22Rv1 (cell line): ENCODE results near the gene IGSF3.
"Not testable (repeated sequence)": the region's sequence is repeated elsewhere in the genome, so short reads cannot be mapped to it uniquely, and the experiment has no call there.

Experiments used
- H3K27ac ChIP-seq: fragments of 450-650 bp; 2 replicates; pipeline ENCODE4 v1.5.1; 2017
- CTCF ChIP-seq: fragments of 450-650 bp; IDR thresholded peaks from 2 replicates; pipeline ENCODE4 v1.5.1; 2017; ENCODE audit warnings: mild to moderate bottlenecking
- ZFX ChIP-seq: fragments of 450-650 bp; IDR thresholded peaks from 2 replicates; pipeline ENCODE4 v1.6.1; 2017; ENCODE audit warnings: antibody characterized with exemption, borderline replicate concordance

IGSF3 gene

DNA sequence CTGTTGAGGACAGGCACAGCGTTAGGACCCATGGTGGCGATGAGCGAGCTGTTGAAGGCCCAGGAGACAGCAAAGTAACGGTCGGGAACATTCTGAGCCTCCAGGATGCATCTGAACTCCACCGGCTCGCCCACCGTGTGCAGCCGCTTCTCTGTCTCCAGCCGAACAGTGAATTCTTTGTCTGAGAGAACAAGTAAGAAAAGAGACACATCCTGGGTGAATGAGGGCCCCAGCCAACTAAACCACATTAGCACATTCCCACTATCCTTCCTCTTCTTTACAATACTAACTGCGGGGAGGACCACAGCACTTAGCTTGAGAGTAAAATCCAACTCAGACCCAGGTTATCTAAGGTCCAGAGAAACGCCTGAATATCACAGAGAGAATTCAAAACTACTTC, 59.4 kb downstream of the IGSF3 start:
- not testable (repeated sequence) for H3K27ac ChIP-seq

GRCh38 chr1:116607463-116607862, 60.1 kb downstream of the IGSF3 start:
- not testable (repeated sequence) for H3K27ac ChIP-seq

GRCh38 chr1:116606067-116606466, 61.5 kb downstream of the IGSF3 start:
- not testable (repeated sequence) for H3K27ac ChIP-seq

DNA sequence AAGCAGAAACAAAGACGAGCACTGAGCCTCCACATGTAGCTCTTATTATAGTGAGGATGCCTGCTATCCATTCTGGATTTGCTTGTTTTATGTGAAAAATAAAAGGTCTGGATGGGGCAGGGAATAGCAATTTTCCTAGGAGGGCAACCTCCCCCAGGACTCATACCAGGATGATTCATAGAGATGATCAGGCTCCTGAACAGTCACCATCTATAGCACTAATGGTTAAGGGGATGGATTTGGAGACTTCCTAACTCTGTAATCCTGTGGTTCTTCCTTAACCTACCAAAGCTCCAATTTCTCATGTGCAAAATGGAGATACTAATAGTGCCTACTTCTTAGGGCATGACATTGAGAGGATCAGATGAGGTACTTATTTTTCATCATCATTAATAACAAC, 62.2 kb downstream of the IGSF3 start:
- H3K27ac ChIP-seq: no peak overlapping the region
- TF ChIP-seq ZFX: no peak
- TF ChIP-seq CTCF: no peak

DNA sequence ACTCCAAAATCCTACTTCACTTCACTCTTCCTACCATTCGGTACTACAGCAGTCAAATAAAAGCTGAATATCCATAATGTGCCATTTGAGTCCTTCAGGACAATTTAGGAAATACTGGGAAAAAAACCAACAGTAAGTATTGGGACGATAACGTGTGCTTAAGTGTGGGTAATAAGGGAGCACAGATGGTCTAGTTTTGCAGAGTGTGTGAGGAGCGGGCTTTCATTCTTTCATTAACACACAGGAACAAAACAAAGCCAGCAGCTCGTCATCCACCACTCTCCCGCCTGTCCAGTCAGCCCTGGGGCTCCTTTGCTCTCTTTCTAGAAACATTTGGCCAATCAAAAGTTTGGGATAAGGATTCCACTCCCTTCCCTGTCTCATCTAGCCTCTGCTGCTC, 63.1 kb downstream of the IGSF3 start:
- H3K27ac ChIP-seq: not testable (repeated sequence)

- H3K27ac ChIP-seq: not testable (repeated sequence)
These were observed 63.9 kb downstream of the IGSF3 start for GRCh38 chr1:116603646-116604045.

DNA sequence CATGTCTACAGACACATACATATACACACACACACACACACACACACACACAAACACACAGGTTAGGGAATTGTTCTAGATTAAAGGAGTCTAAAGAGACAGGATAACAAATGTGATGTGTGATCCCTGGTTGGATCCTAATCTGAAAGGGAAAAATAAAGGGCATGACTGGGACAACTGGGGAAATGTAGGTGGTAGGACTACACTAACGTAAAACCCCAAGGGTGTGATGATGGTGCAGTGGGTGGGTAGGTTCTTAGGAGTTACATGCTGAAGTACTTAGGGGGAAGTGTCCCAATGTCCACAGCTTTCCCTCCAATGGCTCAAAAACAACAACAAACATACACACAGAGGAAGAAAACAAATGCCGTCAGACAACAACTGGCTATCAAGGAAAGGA, 68.2 kb downstream of the IGSF3 start:
- not testable (repeated sequence) for H3K27ac ChIP-seq

GRCh38 chr1:116598420-116599036, 69.0 kb downstream of the IGSF3 start:
- H3K27ac ChIP-seq: not testable (repeated sequence)

DNA sequence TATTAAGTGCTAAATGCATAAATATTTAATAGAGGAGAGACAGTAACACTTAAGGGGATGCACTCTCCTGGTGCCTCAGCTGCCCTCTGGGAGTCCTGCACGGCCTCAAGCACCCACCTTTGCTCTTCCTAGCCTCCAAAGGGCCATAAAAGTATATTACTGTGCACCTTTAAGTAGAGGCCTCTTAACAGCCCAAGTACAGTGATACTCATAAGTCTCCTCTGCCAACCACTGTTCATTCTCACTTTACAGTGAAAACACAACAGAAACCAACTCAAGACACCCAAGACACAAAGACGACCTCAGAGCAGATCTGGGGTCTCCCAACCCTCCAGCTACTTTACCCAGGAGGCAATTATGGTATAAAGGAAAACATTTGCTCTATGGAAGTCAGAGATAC, 70.1 kb downstream of the IGSF3 start:
- not testable (repeated sequence) for H3K27ac ChIP-seq

DNA sequence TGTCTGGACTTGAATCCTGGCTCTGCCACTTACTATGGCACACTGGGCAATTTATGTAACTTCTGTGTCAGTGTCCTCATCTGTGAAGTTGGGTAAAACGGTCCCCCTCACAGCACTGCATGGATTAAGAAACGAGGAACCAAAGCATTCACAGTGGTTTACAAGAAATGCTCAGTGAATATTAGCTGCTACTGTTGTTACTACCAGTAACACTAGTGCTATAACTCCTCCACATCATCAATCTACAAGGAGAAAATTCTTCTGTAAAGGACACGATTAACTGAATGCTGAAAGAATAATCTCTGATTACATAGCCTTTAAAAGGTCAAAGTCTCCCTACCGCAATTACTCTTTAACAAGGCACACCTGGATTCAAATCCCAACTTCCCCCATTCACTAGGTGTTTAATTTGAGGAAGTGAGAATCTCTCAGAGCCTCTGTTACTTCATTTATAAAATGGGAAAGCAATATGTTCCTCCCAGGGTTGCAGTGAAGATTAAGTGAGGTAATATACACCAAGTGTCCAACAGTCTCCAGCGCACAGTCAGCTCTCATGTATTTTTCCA, 70.7 kb downstream of the IGSF3 start:
- H3K27ac ChIP-seq: not testable (repeated sequence)

- peak; percentile 54 for TF ChIP-seq CTCF
These were observed 71.4 kb downstream of the IGSF3 start for GRCh38 chr1:116595946-116596741.

DNA sequence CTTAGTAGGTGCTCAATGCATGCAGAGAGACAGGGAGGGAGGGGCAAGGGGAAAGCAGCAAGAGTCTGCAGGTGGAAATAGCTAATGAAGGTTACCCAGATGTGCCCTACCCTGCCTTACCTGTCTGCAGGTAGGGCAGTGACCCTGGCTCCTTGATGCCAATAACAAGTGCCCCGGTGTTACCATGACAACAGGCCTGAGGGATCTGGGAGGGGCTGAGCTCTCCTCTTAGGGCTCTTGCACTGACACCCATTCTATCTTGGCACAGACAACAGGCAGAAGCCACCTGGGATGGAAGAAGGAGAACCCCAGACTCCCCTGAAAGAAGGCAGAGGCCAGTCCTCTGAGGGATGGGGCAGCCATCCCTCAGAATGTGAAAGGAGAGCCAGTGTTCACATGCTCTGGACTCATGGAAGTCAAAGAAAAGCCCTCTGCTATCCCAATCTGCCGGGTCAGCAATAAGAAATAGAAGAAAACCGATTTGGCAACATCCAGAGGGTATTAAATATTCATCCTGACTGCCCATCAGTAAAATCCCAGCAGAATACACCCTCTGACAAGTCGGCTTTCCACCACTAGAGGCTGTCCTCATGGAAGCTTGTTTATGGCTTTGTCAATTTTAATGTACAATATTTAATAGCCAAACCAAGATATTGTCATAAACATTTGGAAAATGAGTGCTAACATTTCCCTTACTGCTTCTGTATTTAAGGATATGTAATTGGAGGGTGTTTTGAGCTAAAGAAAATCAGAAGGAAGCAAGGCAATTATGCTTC, 72.3 kb downstream of the IGSF3 start:
- peak; percentile 13; the same call in 1 of the 2 replicates for TF ChIP-seq CTCF

More at GRCh38 chr1:116595946-116596741, 71.4 kb downstream of the IGSF3 start:
- H3K27ac ChIP-seq: not testable (repeated sequence)

GRCh38 chr1:116593977-116594376, 73.6 kb downstream of the IGSF3 start:
- H3K27ac ChIP-seq: not testable (repeated sequence)

More for the DNA sequence above, 72.3 kb downstream of the IGSF3 start:
- not testable (repeated sequence) for H3K27ac ChIP-seq

DNA sequence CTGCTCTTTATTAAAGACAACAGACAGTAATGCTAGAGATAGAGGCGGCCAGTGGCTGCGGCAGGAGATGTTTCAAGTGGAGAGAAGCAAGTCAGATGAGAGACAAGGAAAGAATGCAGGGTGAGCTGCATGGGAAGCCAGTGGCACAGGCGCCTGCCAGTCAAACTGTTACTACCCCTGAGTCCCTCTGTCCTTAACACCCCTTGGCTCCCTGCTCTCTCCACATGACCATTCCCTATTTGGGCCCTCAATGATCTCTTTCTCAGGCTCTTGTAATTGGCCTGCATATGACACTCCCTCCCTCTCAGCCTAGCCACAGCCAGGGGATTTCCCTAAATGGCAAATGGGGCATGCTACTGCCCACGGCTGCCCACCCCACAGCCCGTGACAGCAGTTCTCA, 74.1 kb downstream of the IGSF3 start:
- H3K27ac ChIP-seq: not testable (repeated sequence)

- not testable (repeated sequence) for H3K27ac ChIP-seq
These were observed 75.5 kb downstream of the IGSF3 start for GRCh38 chr1:116591951-116592605.

- not testable (repeated sequence) for H3K27ac ChIP-seq
These were observed 76.3 kb downstream of the IGSF3 start for GRCh38 chr1:116591006-116591950.
